ENCODE data around the gene RIOK3. TPM values are rescaled to one million over a fixed set of nuclear protein-coding genes. Genes with fewer than 3 reads are reported as not detected.

The RIOK3 gene
- total and polyA plus RNA-seq, 4 donors, result 29.9 to 104 (median 42.8) TPM

- peaks cover 0 to 20% (median 8%) of the 10 kb centered on the region in 4 donors for H3K4me1 ChIP-seq (ENCODE audit: control insufficient read depth in 4 of 4, insufficient read depth in 4 of 4, low read length in 3 of 4)
- no peaks in the 10 kb centered on the region for H3K36me3 ChIP-seq (ENCODE audit: control insufficient read depth in 4 of 4, insufficient read depth in 3 of 4, low read depth in 1 of 4, low read length in 3 of 4)
- TF ChIP-seq HNF4A (conservative IDR thresholded peaks at IDR 0.05) (no peak), YY1 (IDR thresholded peaks at IDR 0.05) (no peak), RXRA (IDR thresholded peaks at IDR 0.05) (no peak), GABPA (IDR thresholded peaks at IDR 0.05 in 1 of 2, conservative IDR thresholded peaks at IDR 0.05 in 1 of 2) (no peak), ATF3 (IDR thresholded peaks at IDR 0.05) (no peak), FOXA1 (IDR thresholded peaks at IDR 0.05) (no peak), EGR1 (IDR thresholded peaks at IDR 0.05; ENCODE audit: low read depth in 2 of 2) (no peak), SP1 (IDR thresholded peaks at IDR 0.05) (no peak), HNF4G (IDR thresholded peaks at IDR 0.05) (no peak), REST (IDR thresholded peaks at IDR 0.05) (no peak)
- 89% methylated on average over 6 of the region's 6 CpGs for WGBS
- no peaks in the 10 kb centered on the region for H3K9me3 ChIP-seq (ENCODE audit: control insufficient read depth in 4 of 4, low read length in 3 of 4)
- no peak overlapping the region for H3K27ac ChIP-seq (ENCODE audit: low read depth in 1 of 2, low read length in 2 of 2)
- no peaks in the 10 kb centered on the region for H3K27me3 ChIP-seq (ENCODE audit: control insufficient read depth in 4 of 4, insufficient read depth in 4 of 4, low read length in 3 of 4)
- DNase-seq (ENCODE audit: low spot score), result no peak
- no peak overlapping the region for H3K9ac ChIP-seq (ENCODE audit: low read depth in 1 of 2, low read length in 2 of 2)
- H3K4me3 ChIP-seq (ENCODE audit: low read depth in 1 of 3, low read length in 3 of 3), result no peak overlapping the region
These were observed 48.5 kb downstream of the RIOK3 start for GRCh38 chr18:23501626-23502025.

GRCh38 chr18:23502516-23503037 lies 49.5 kb downstream of the RIOK3 start:
- Histone ChIP-seq H3K4me1 (ENCODE audit: control insufficient read depth in 4 of 4, insufficient read depth in 4 of 4, low read length in 3 of 4) (peaks cover 0 to 23% (median 12%) of the 10 kb centered on the region in 4 donors), H3K27ac (ENCODE audit: low read depth in 1 of 2, low read length in 2 of 2) (peak overlapping the region; percentile 89), H3K9ac (ENCODE audit: low read depth in 1 of 2, low read length in 2 of 2) (peak overlapping the region; percentile 68 to 80), H3K4me3 (ENCODE audit: low read depth in 1 of 3, low read length in 3 of 3) (peak overlapping the region; percentile 72 to 98 (median 74)), H3K27me3 (ENCODE audit: control insufficient read depth in 4 of 4, insufficient read depth in 4 of 4, low read length in 3 of 4) (no peaks in the 10 kb centered on the region), H3K36me3 (ENCODE audit: control insufficient read depth in 4 of 4, insufficient read depth in 3 of 4, low read depth in 1 of 4, low read length in 3 of 4) (no peaks in the 10 kb centered on the region), H3K9me3 (ENCODE audit: control insufficient read depth in 4 of 4, low read length in 3 of 4) (no peaks in the 10 kb centered on the region)
- no peak for DNase-seq (ENCODE audit: low spot score)
- no peak for TF ChIP-seq HNF4G (IDR thresholded peaks at IDR 0.05)
- TF ChIP-seq RXRA (IDR thresholded peaks at IDR 0.05), result no peak
- no peak for TF ChIP-seq JUND (IDR thresholded peaks at IDR 0.05)
- TF ChIP-seq RAD21 (IDR thresholded peaks at IDR 0.05), result no peak
- no peak for TF ChIP-seq FOXA2 (IDR thresholded peaks at IDR 0.05)
- TF ChIP-seq YY1 (IDR thresholded peaks at IDR 0.05), result no peak
- no peak for TF ChIP-seq CTCF (IDR thresholded peaks at IDR 0.05; ENCODE audit: low read depth, low read length, missing input control)
- TF ChIP-seq TAF1 (conservative IDR thresholded peaks at IDR 0.05), result no peak
- no peak for TF ChIP-seq ATF3 (IDR thresholded peaks at IDR 0.05)
- no peak for TF ChIP-seq MAX (IDR thresholded peaks at IDR 0.05)
- TF ChIP-seq ZBTB33 (IDR thresholded peaks at IDR 0.05), result no peak
- TF ChIP-seq GABPA (IDR thresholded peaks at IDR 0.05 in 1 of 2, conservative IDR thresholded peaks at IDR 0.05 in 1 of 2), result no peak
- no peak for TF ChIP-seq FOXA1 (IDR thresholded peaks at IDR 0.05)
- TF ChIP-seq REST (IDR thresholded peaks at IDR 0.05), result no peak
- no peak for TF ChIP-seq SP1 (IDR thresholded peaks at IDR 0.05)
- WGBS, result 15% methylated on average over 6 of the region's 6 CpGs

Data from liver (tissue), 9 donors.